Neuronal stem cell (in vitro differentiated cells): Measurements from ENCODE around the gene TPP1.

Experiments
- DNase-seq: peaks from one replicate; pipeline ENCODE4 v3.0.0-alpha.2; 2013; ENCODE audit warnings: low spot score
- H2AFZ ChIP-seq: one replicate; pipeline ENCODE4 v1.6.1; 2013; ENCODE audit warnings: mild to moderate bottlenecking, low read length, inconsistent platforms
- H2AK5ac ChIP-seq: 2 replicates; pipeline ENCODE4 v1.6.1; 2013; ENCODE audit warnings: low read depth, mild to moderate bottlenecking, inconsistent platforms, low read length, moderate library complexity, mixed read lengths
- H2BK120ac ChIP-seq: 2 replicates; pipeline ENCODE4 v1.6.1; 2013; ENCODE audit warnings: low read depth, mild to moderate bottlenecking, inconsistent platforms, low read length, moderate library complexity, mixed read lengths
- H2BK12ac ChIP-seq: one replicate; pipeline ENCODE4 v1.6.1; 2013; ENCODE audit warnings: low read length, inconsistent platforms
- H2BK15ac ChIP-seq: 2 replicates; pipeline ENCODE4 v1.6.1; 2013; ENCODE audit warnings: mild to moderate bottlenecking, low read length, inconsistent platforms, mixed read lengths
- H2BK5ac ChIP-seq: one replicate; pipeline ENCODE4 v1.6.1; 2013; ENCODE audit warnings: inconsistent platforms, mild to moderate bottlenecking, low read length, moderate library complexity
- H3K14ac ChIP-seq: one replicate; pipeline ENCODE4 v1.6.1; 2013; ENCODE audit warnings: low read length, inconsistent platforms
- H3K18ac ChIP-seq: 2 replicates; pipeline ENCODE4 v1.6.1; 2013; ENCODE audit warnings: low read length, inconsistent platforms
- H3K23ac ChIP-seq: 2 replicates; pipeline ENCODE4 v1.6.1; 2013; ENCODE audit warnings: low read depth, mild to moderate bottlenecking, mixed read lengths, low read length, inconsistent platforms; ENCODE audit not compliant: poor library complexity
- H3K27ac ChIP-seq: replicated peaks from 3 replicates; pipeline ENCODE4 v1.5.1; 2013; ENCODE audit warnings: low read length, inconsistent platforms
- H3K27me3 ChIP-seq, 3 experiments: 2 replicates each; pipeline ENCODE4 v1.6.1; 2013; ENCODE audit warnings: low read length in 3 of 3, mild to moderate bottlenecking in 2 of 3, inconsistent platforms in 1 of 3, low read depth in 1 of 3, mixed read lengths in 1 of 3, moderate library complexity in 1 of 3; ENCODE audit not compliant: control insufficient read depth in 3 of 3, insufficient read depth in 3 of 3
- H3K36me3 ChIP-seq, 2 donors: replicated peaks in 1 of 2; 2 replicates each; pipeline ENCODE4 v1.6.1; 2013; ENCODE audit warnings: low read length in 2 of 2; ENCODE audit not compliant: control insufficient read depth in 2 of 2, insufficient read depth in 2 of 2
- H3K4ac ChIP-seq: 2 replicates; pipeline ENCODE4 v1.6.1; 2013; ENCODE audit warnings: inconsistent platforms, mild to moderate bottlenecking, low read length, moderate library complexity
- H3K4me1 ChIP-seq, 2 donors: 1 replicate in 1 of 2; 2 replicates in 1 of 2; pipeline ENCODE4 v1.6.1; 2013; ENCODE audit warnings: low read length in 2 of 2, low read depth in 1 of 2; ENCODE audit not compliant: control insufficient read depth in 2 of 2, insufficient read depth in 1 of 2
- H3K4me2 ChIP-seq: one replicate; pipeline ENCODE4 v1.6.1; 2013; ENCODE audit warnings: mild to moderate bottlenecking, low read length, inconsistent platforms; ENCODE audit not compliant: insufficient read depth, poor library complexity, severe bottlenecking
- H3K4me3 ChIP-seq, 2 donors: 2 replicates each; pipeline ENCODE4 v1.5.1; 2013; ENCODE audit warnings: low read length in 2 of 2, mild to moderate bottlenecking in 2 of 2, inconsistent platforms in 1 of 2, moderate library complexity in 1 of 2
- H3K79me1 ChIP-seq: one replicate; pipeline ENCODE4 v1.6.1; 2013; ENCODE audit warnings: low read depth, mild to moderate bottlenecking, inconsistent platforms, low read length, moderate library complexity
- H3K9ac ChIP-seq: one replicate; pipeline ENCODE4 v1.6.1; 2013; ENCODE audit warnings: mild to moderate bottlenecking, low read depth, low read length, inconsistent platforms; ENCODE audit not compliant: poor library complexity
- H3K9me3 ChIP-seq, 2 donors: replicated peaks in 1 of 2; 2 replicates each; pipeline versions ENCODE3 to v1.6.1; 2013; ENCODE audit warnings: low read length in 2 of 2, mild to moderate bottlenecking in 2 of 2, inconsistent platforms in 1 of 2, low read depth in 1 of 2, mixed read lengths in 1 of 2, moderate library complexity in 1 of 2; ENCODE audit not compliant: control insufficient read depth in 2 of 2, insufficient read depth in 1 of 2
- H4K8ac ChIP-seq: one replicate; pipeline ENCODE4 v1.6.1; 2013; ENCODE audit warnings: low read depth, mild to moderate bottlenecking, inconsistent platforms, low read length, moderate library complexity
- H4K91ac ChIP-seq: one replicate; pipeline ENCODE4 v1.6.1; 2013; ENCODE audit warnings: low read length, low read depth, mild to moderate bottlenecking, inconsistent platforms; ENCODE audit not compliant: poor library complexity
- WGBS, 2 donors: extraction: QIAGEN DNeasy Blood & Tissue Kit; methylation state at CpG; one replicate each; pipeline ENCODE4 v1.1.7; 2013; ENCODE audit warnings: missing lambda C conversion rate in 2 of 2, mixed read lengths in 1 of 2; ENCODE audit not compliant: insufficient read length in 2 of 2, insufficient replicate concordance in 1 of 2; ENCODE audit errors: extremely low coverage in 2 of 2; 5-methylcytosine and 5-hydroxymethylcytosine counted together

The TPP1 gene

DNA sequence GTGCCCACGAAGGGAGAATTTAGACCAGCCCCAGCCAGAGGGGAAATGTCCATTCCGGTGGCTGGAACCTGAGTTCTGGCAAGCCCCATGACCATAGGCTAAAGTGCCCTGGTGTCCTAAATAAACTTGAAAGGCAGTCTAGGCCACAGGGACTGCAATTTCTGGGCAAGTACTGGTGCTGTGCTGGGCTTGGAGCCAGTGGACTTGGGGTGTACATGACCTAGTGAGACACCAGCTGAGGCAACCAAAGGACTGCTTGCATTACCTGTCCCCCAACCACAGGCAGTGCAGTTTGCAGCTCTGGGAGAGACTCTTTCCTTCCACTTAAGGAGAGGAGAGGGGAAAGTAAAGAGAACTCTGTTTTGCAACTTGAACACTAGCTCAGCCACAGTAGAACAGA, 39.5 kb downstream of the TPP1 start:
- WGBS, 2 donors: no CpG with 5 or more reads among the region's 2 CpGs
- Histone ChIP-seq H3K4me3 (no peak overlapping the region), H3K23ac (no peak overlapping the region), H2AFZ (no peak overlapping the region), H2BK12ac (no peak overlapping the region), H3K27me3 (no peaks in the 10 kb centered on the region), H3K9ac (no peak overlapping the region), H2BK15ac (no peak overlapping the region), H3K9me3 (peaks cover 4 to 17% of the 10 kb centered on the region in 2 donors), H2AK5ac (no peak overlapping the region), H3K4me1 (no peaks in the 10 kb centered on the region), H3K18ac (no peak overlapping the region), H3K14ac (no peak overlapping the region), H2BK120ac (no peak overlapping the region), H3K79me1 (no peaks in the 10 kb centered on the region), H3K27ac (no peak overlapping the region), H4K8ac (no peak overlapping the region), H3K4ac (no peak overlapping the region), H3K4me2 (no peak overlapping the region), H4K91ac (no peak overlapping the region), H2BK5ac (no peak overlapping the region), H3K36me3 (no peaks in the 10 kb centered on the region)
- DNase-seq: no peak

- no peak overlapping the region for H2AK5ac ChIP-seq
- no peaks in the 10 kb centered on the region for H3K79me1 ChIP-seq
- DNase-seq: no peak
- no peaks in the 10 kb centered on the region for H3K36me3 ChIP-seq
- no peak overlapping the region for H2AFZ ChIP-seq
- H3K4me1 ChIP-seq: no peaks in the 10 kb centered on the region
- no peak overlapping the region for H2BK12ac ChIP-seq
- no peak overlapping the region for H3K9ac ChIP-seq
- no peak overlapping the region for H2BK15ac ChIP-seq
- WGBS, 2 donors: no CpG with 5 or more reads among the region's 1 CpG
- H3K4ac ChIP-seq: no peak overlapping the region
- H4K91ac ChIP-seq: no peak overlapping the region
- H3K27me3 ChIP-seq: no peaks in the 10 kb centered on the region
- H4K8ac ChIP-seq: no peak overlapping the region
- H2BK5ac ChIP-seq: no peak overlapping the region
- no peak overlapping the region for H3K4me3 ChIP-seq
- H3K23ac ChIP-seq: no peak overlapping the region
- H2BK120ac ChIP-seq: no peak overlapping the region
- H3K4me2 ChIP-seq: no peak overlapping the region
- H3K27ac ChIP-seq: no peak overlapping the region
- peaks cover 2 to 4% of the 10 kb centered on the region in 2 donors for H3K9me3 ChIP-seq
- no peak overlapping the region for H3K18ac ChIP-seq
- H3K14ac ChIP-seq: no peak overlapping the region
Observed at GRCh38 chr11:6578134-6578533, 41.1 kb downstream of the TPP1 start.

DNA sequence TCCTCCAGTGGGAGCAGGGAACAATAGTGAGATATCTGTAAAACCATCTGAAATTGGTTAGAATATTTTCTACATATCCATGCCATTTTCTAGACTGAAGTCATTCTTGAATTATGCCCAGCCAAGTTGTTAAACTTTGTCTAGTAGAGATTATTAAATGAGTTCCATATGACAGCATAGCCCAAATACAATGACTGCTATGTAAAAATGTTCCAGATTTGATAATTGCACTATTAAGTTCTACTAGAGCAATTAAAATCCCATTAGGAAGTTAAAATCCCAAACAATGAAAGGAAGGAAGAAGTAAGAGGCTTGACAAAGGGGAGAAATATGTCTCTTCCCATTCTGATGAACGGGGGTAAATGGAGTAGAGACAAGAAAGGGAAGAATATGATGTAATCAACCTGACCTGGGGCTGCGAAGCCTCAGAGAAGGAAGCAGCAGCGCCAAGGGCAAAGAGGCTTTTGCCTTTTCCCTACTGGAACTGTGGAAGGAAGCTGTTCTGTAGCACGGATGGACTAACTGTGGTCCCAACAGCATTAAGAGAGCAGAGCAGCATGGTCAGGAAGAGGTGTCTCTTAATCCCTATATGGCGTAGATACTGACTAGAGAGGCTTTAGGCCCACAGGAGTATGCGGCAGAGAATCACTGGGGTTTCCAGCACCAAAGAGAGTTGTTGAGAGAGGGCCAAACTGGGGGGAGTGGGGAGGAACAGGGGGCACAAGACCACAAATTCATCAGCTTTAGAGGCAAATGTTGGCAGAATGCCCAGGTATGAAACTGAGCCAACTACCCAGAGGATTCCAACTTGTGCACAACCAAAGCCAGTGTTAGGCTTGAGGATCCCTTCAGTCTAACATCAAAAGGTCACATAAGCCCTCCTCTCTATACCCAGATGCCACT, 42.5 kb downstream of the TPP1 start:
- no peaks in the 10 kb centered on the region for H3K36me3 ChIP-seq
- H2AFZ ChIP-seq: no peak overlapping the region
- H3K18ac ChIP-seq: no peak overlapping the region
- H3K9me3 ChIP-seq: peaks cover 0 to 4% of the 10 kb centered on the region in 2 donors
- no peak overlapping the region for H2BK12ac ChIP-seq
- no peaks in the 10 kb centered on the region for H3K79me1 ChIP-seq
- no peak overlapping the region for H3K23ac ChIP-seq
- H4K8ac ChIP-seq: no peak overlapping the region
- H3K14ac ChIP-seq: no peak overlapping the region
- no peaks in the 10 kb centered on the region for H3K4me1 ChIP-seq
- no peak overlapping the region for H3K4ac ChIP-seq
- H2BK15ac ChIP-seq: no peak overlapping the region
- H3K9ac ChIP-seq: no peak overlapping the region
- H3K27me3 ChIP-seq: no peaks in the 10 kb centered on the region
- DNase-seq: no peak
- no peak overlapping the region for H4K91ac ChIP-seq
- whole genome bisulfite sequencing, 2 donors: no CpG with 5 or more reads among the region's 6 CpGs
- H2BK120ac ChIP-seq: no peak overlapping the region
- no peak overlapping the region for H3K27ac ChIP-seq
- no peak overlapping the region for H2BK5ac ChIP-seq
- no peak overlapping the region for H3K4me2 ChIP-seq
- H3K4me3 ChIP-seq: no peak overlapping the region
- no peak overlapping the region for H2AK5ac ChIP-seq

- H3K27ac ChIP-seq: no peak overlapping the region
- H3K27me3 ChIP-seq: no peaks in the 10 kb centered on the region
- no peak overlapping the region for H3K9ac ChIP-seq
- no peak overlapping the region for H3K4me3 ChIP-seq
- H2BK15ac ChIP-seq: no peak overlapping the region
- H2BK120ac ChIP-seq: no peak overlapping the region
- H2AK5ac ChIP-seq: no peak overlapping the region
- no peak overlapping the region for H2BK5ac ChIP-seq
- H3K9me3 ChIP-seq: no peaks in the 10 kb centered on the region
- no peak overlapping the region for H3K14ac ChIP-seq
- H4K91ac ChIP-seq: no peak overlapping the region
- H3K4ac ChIP-seq: no peak overlapping the region
- no peak overlapping the region for H2BK12ac ChIP-seq
- H3K4me1 ChIP-seq: no peaks in the 10 kb centered on the region
- H3K18ac ChIP-seq: no peak overlapping the region
- no peak overlapping the region for H4K8ac ChIP-seq
- no peaks in the 10 kb centered on the region for H3K79me1 ChIP-seq
- no peaks in the 10 kb centered on the region for H3K36me3 ChIP-seq
- H3K23ac ChIP-seq: no peak overlapping the region
- no peak overlapping the region for H2AFZ ChIP-seq
- WGBS, 2 donors: no CpG with 5 or more reads among the region's 6 CpGs
- no peak for DNase-seq
- H3K4me2 ChIP-seq: no peak overlapping the region
Observed at GRCh38 chr11:6574816-6575715, 44.2 kb downstream of the TPP1 start.
